Osteoblast (primary cell): ENCODE measurements around the gene ACER1. TPM values are rescaled to one million over a fixed set of nuclear protein-coding genes. Genes with fewer than 3 reads are reported as not detected.
A peak's percentile ranks its signal among the peaks of the same experiment; 100 is the strongest.

Experiments used
- DNase-seq: peaks from one replicate; pipeline ENCODE4 v3.0.0; 2011; ENCODE audit warnings: low spot score, mixed read lengths; ENCODE audit not compliant: insufficient read length; ENCODE audit errors: missing footprints
- H2AFZ ChIP-seq: 2 replicates; pipeline ENCODE4 v1.6.0; 2011; ENCODE audit warnings: mild to moderate bottlenecking, low read length
- H3K27ac ChIP-seq: 2 replicates; pipeline ENCODE4 v1.5.1; 2011; ENCODE audit warnings: mild to moderate bottlenecking, low read depth, low read length, moderate library complexity
- H3K27me3 ChIP-seq: 2 replicates; pipeline ENCODE4 v1.6.0; 2012; ENCODE audit warnings: mild to moderate bottlenecking, control low read depth, inconsistent platforms, low read length, moderate library complexity; ENCODE audit not compliant: insufficient read depth
- H3K36me3 ChIP-seq: 2 replicates; pipeline ENCODE4 v1.5.1; 2011; ENCODE audit warnings: mild to moderate bottlenecking, low read length, control low read depth, moderate library complexity; ENCODE audit not compliant: insufficient read depth
- H3K4me1 ChIP-seq: 2 replicates; pipeline ENCODE4 v1.5.1; 2011; ENCODE audit warnings: mild to moderate bottlenecking, low read length, control low read depth, moderate library complexity; ENCODE audit not compliant: insufficient read depth
- H3K4me2 ChIP-seq: 2 replicates; pipeline ENCODE4 v1.6.0; 2011; ENCODE audit warnings: mild to moderate bottlenecking, low read length; ENCODE audit not compliant: insufficient read depth
- H3K4me3 ChIP-seq: fragments of 200-600 bp; sonication (generic); 3 replicates; pipeline ENCODE4 v1.5.1; 2012; ENCODE audit warnings: mild to moderate bottlenecking, low read length, inconsistent platforms; ENCODE audit not compliant: insufficient read depth
- H3K79me2 ChIP-seq: 2 replicates; pipeline ENCODE4 v1.6.0; 2012; ENCODE audit warnings: mild to moderate bottlenecking, low read length, control low read depth, inconsistent platforms; ENCODE audit not compliant: insufficient read depth
- H3K9me3 ChIP-seq: 2 replicates; pipeline ENCODE4 v1.5.1; 2011; ENCODE audit warnings: low read depth, low read length, control low read depth
- H4K20me1 ChIP-seq: 2 replicates; pipeline ENCODE4 v1.6.0; 2012; ENCODE audit warnings: mild to moderate bottlenecking, low read length, control low read depth; ENCODE audit not compliant: insufficient read depth
- CTCF ChIP-seq: IDR thresholded peaks from 2 replicates; pipeline ENCODE4 v1.5.1; 2011; ENCODE audit warnings: mild to moderate bottlenecking, low read depth, low read length, moderate library complexity; ENCODE audit errors: extremely low read depth
- total RNA-seq: library from RNA; depleted of rRNA; stranded (reverse); fragments of >200 nt; gene quantifications from 2 replicates; pipeline ENCODE4 v1.2.3, GENCODE V29; 2012

Gene ACER1
- total RNA-seq, 1 donor, result under 0.01 TPM

- Histone ChIP-seq H2AFZ (no peak overlapping the region), H3K27me3 (no peaks in the 10 kb centered on the region), H3K9me3 (no peaks in the 10 kb centered on the region), H3K27ac (peak overlapping the region; percentile 62), H3K4me2 (peak overlapping the region; percentile 3), H3K4me3 (no peak overlapping the region), H3K4me1 (peaks cover 47% of the 10 kb centered on the region), H4K20me1 (peaks cover 6% of the 10 kb centered on the region), H3K36me3 (peaks cover 50% of the 10 kb centered on the region), H3K79me2 (peaks cover 90% of the 10 kb centered on the region)
- TF ChIP-seq CTCF, result no peak
- DNase-seq, result peak; percentile 77
These were observed 65.6 kb downstream of the ACER1 start for GRCh38 chr19:6267552-6268381.

- no peak for TF ChIP-seq CTCF
- peak overlapping the region; percentile 37 for H3K4me2 ChIP-seq
- H3K27ac ChIP-seq, result peak overlapping the region; percentile 62
- H3K4me3 ChIP-seq, result no peak overlapping the region
- no peak overlapping the region for H2AFZ ChIP-seq
- H3K79me2 ChIP-seq, result peaks cover 83% of the 10 kb centered on the region
- peaks cover 24% of the 10 kb centered on the region for H4K20me1 ChIP-seq
- H3K27me3 ChIP-seq, result no peaks in the 10 kb centered on the region
- no peak for DNase-seq
- peaks cover 29% of the 10 kb centered on the region for H3K4me1 ChIP-seq
- no peaks in the 10 kb centered on the region for H3K9me3 ChIP-seq
- H3K36me3 ChIP-seq, result peaks cover 63% of the 10 kb centered on the region
These were observed 68.6 kb downstream of the ACER1 start for GRCh38 chr19:6264803-6265202.

GRCh38 chr19:6263735-6264444 lies 69.5 kb downstream of the ACER1 start:
- Histone ChIP-seq H3K27me3 (no peaks in the 10 kb centered on the region), H2AFZ (no peak overlapping the region), H3K36me3 (peaks cover 61% of the 10 kb centered on the region), H4K20me1 (peaks cover 30% of the 10 kb centered on the region), H3K79me2 (peaks cover 81% of the 10 kb centered on the region), H3K9me3 (no peaks in the 10 kb centered on the region), H3K4me1 (peaks cover 30% of the 10 kb centered on the region), H3K27ac (peak overlapping the region; percentile 62), H3K4me3 (no peak overlapping the region), H3K4me2 (peak overlapping the region; percentile 37)
- DNase-seq, result peak; percentile 91
- no peak for TF ChIP-seq CTCF

- Histone ChIP-seq H3K36me3 (peaks cover 60% of the 10 kb centered on the region), H3K4me3 (no peak overlapping the region), H3K79me2 (peaks cover 81% of the 10 kb centered on the region)
These were observed 70.1 kb downstream of the ACER1 start for GRCh38 chr19:6263306-6263705.

More at GRCh38 chr19:6263306-6263705, 70.1 kb downstream of the ACER1 start:
- H3K4me1 ChIP-seq, result peaks cover 25% of the 10 kb centered on the region
- no peak overlapping the region for H3K4me2 ChIP-seq
- no peaks in the 10 kb centered on the region for H3K9me3 ChIP-seq
- peaks cover 35% of the 10 kb centered on the region for H4K20me1 ChIP-seq
- H3K27me3 ChIP-seq, result no peaks in the 10 kb centered on the region
- DNase-seq, result no peak
- H3K27ac ChIP-seq, result peak overlapping the region; percentile 48
- TF ChIP-seq CTCF, result no peak
- H2AFZ ChIP-seq, result no peak overlapping the region
